GM12892 (cell line): Measurements from ENCODE around the gene GDF10.

Experiments used
- POLR2A ChIP-seq: IDR thresholded peaks from 2 replicates; pipeline ENCODE4 v1.6.1; 2011; ENCODE audit warnings: low read depth, low read length, control low read depth
- POLR2AphosphoS5 ChIP-seq: IDR thresholded peaks from 2 replicates; pipeline ENCODE4 v1.6.1; 2011; ENCODE audit warnings: low read depth, low read length, control low read depth
- TAF1 ChIP-seq: IDR thresholded peaks from 2 replicates; pipeline ENCODE4 v1.6.1; 2011; ENCODE audit warnings: low read depth, mild to moderate bottlenecking, control low read depth, low read length, borderline replicate concordance

DNA sequence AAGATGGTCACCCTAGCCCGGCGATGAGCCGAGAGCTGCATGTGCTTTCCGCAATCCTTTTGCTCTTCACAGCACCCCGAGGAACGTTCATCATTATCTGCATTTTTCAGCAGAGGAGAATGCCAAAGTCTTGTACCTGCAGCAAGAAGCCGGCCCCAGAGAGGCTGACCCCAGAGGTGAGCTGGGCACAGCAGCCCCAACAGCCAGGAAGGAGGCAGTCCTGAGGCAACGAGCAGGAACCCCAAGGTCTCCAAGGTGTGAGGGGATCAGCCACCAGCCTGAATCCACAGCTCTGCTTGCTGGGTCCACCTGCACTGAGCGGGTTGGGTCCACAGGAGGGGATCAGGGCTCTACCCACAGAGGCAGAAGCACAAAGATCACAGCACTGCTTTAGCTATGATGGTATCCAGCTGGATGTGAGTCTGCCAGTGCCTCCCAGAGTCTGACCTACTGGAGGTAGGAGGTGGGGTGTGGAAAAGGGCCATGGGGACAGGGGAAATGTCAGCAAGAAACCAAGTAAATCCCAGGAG lies 16.8 kb upstream of the GDF10 start:
- TF ChIP-seq POLR2AphosphoS5 (no peak), POLR2A (no peak), TAF1 (no peak)
